Measurements from ENCODE around the gene XRN1. TPM values are rescaled to one million over a fixed set of nuclear protein-coding genes. Genes with fewer than 3 reads are reported as not detected.
A peak's percentile ranks its signal among the peaks of the same experiment; 100 is the strongest.
"Not testable (repeated sequence)": the region's sequence is repeated elsewhere in the genome, so short reads cannot be mapped to it uniquely, and the experiment has no call there.

Gene XRN1
- polyA plus RNA-seq, 1 donor from 2014 or later: 46.1 TPM

GRCh38 chr3:142394921-142395622 is 52.8 kb downstream of the XRN1 start:
- Mint-ChIP-seq H3K27ac (no peak overlapping the region), H3K4me1 (no peaks in the 10 kb centered on the region), H3K9me3 (peaks cover 0 to 1% (median 0%) of the 10 kb centered on the region in 3 donors), H3K4me3 (no peak overlapping the region), H3K27me3 (no peaks in the 10 kb centered on the region), H3K36me3 (peaks cover 14% of the 10 kb centered on the region)

GRCh38 chr3:142385078-142385477 is 62.8 kb downstream of the XRN1 start:
- Mint-ChIP-seq H3K4me3 (no peak overlapping the region), H3K9me3 (peaks cover 2 to 7% (median 5%) of the 10 kb centered on the region in 3 donors), H3K27ac (no peak overlapping the region), H3K27me3 (no peaks in the 10 kb centered on the region), H3K36me3 (peaks cover 30% of the 10 kb centered on the region), H3K4me1 (peaks cover 0 to 3% (median 0%) of the 10 kb centered on the region in 3 donors)

- no peaks in the 10 kb centered on the region for H3K4me1 Mint-ChIP-seq
- H3K27me3 Mint-ChIP-seq: no peaks in the 10 kb centered on the region
- no peak overlapping the region for H3K27ac Mint-ChIP-seq
- no peak overlapping the region for H3K4me3 Mint-ChIP-seq
- H3K36me3 Mint-ChIP-seq: peaks cover 3% of the 10 kb centered on the region
- no peaks in the 10 kb centered on the region for H3K9me3 Mint-ChIP-seq
Observed at GRCh38 chr3:142374687-142375086, 73.2 kb downstream of the XRN1 start.

- not testable (repeated sequence) for H3K9me3 Mint-ChIP-seq, H3K4me1 Mint-ChIP-seq, H3K27ac Mint-ChIP-seq, H3K4me3 Mint-ChIP-seq, H3K27me3 Mint-ChIP-seq, H3K36me3 Mint-ChIP-seq
Observed at GRCh38 chr3:142369576-142369975, 78.3 kb downstream of the XRN1 start.

- H3K9me3 Mint-ChIP-seq: no peaks in the 10 kb centered on the region
- H3K36me3 Mint-ChIP-seq: peaks cover 11% of the 10 kb centered on the region
- H3K4me3 Mint-ChIP-seq: no peak overlapping the region
- H3K27ac Mint-ChIP-seq: no peak overlapping the region
- H3K4me1 Mint-ChIP-seq: peaks cover 0 to 1% (median 1%) of the 10 kb centered on the region in 3 donors
- no peaks in the 10 kb centered on the region for H3K27me3 Mint-ChIP-seq
Observed at GRCh38 chr3:142366434-142366833, 81.4 kb downstream of the XRN1 start.

GRCh38 chr3:142363936-142364467 is 83.8 kb downstream of the XRN1 start:
- Mint-ChIP-seq H3K4me1 (peaks cover 0 to 4% (median 1%) of the 10 kb centered on the region in 3 donors), H3K27me3 (no peaks in the 10 kb centered on the region), H3K4me3 (no peak overlapping the region), H3K27ac (no peak overlapping the region), H3K9me3 (no peaks in the 10 kb centered on the region), H3K36me3 (peaks cover 9% of the 10 kb centered on the region)

- H3K4me1 Mint-ChIP-seq, H3K9me3 Mint-ChIP-seq, H3K27me3 Mint-ChIP-seq, H3K27ac Mint-ChIP-seq, H3K36me3 Mint-ChIP-seq, H3K4me3 Mint-ChIP-seq: not testable (repeated sequence)
Observed at GRCh38 chr3:142363433-142363832, 84.4 kb downstream of the XRN1 start.

GRCh38 chr3:142359367-142359766 is 88.5 kb downstream of the XRN1 start:
- H3K4me3 Mint-ChIP-seq: no peak overlapping the region
- H3K9me3 Mint-ChIP-seq: no peaks in the 10 kb centered on the region
- H3K4me1 Mint-ChIP-seq: peaks cover 5 to 11% (median 10%) of the 10 kb centered on the region in 3 donors
- H3K27ac Mint-ChIP-seq: no peak overlapping the region
- no peaks in the 10 kb centered on the region for H3K27me3 Mint-ChIP-seq
- peaks cover 19% of the 10 kb centered on the region for H3K36me3 Mint-ChIP-seq

- peaks cover 5 to 11% (median 10%) of the 10 kb centered on the region in 3 donors for H3K4me1 Mint-ChIP-seq
- H3K27me3 Mint-ChIP-seq: no peaks in the 10 kb centered on the region
- H3K27ac Mint-ChIP-seq: peak overlapping the region in 2 of 3 donors; percentile 4 to 13
- H3K36me3 Mint-ChIP-seq: peaks cover 17% of the 10 kb centered on the region
- peak overlapping the region in 1 of 4 donors; percentile 1 for H3K4me3 Mint-ChIP-seq
- H3K9me3 Mint-ChIP-seq: no peaks in the 10 kb centered on the region
Observed at GRCh38 chr3:142356818-142357217, 91.0 kb downstream of the XRN1 start.

- peaks cover 5 to 11% (median 10%) of the 10 kb centered on the region in 3 donors for H3K4me1 Mint-ChIP-seq
- H3K27ac Mint-ChIP-seq: peak overlapping the region in 1 of 3 donors; percentile 31
Observed at GRCh38 chr3:142355692-142356091, 92.1 kb downstream of the XRN1 start.

GRCh38 chr3:142354076-142354475 is 93.8 kb downstream of the XRN1 start:
- H3K4me3 Mint-ChIP-seq: no peak overlapping the region
- H3K4me1 Mint-ChIP-seq: peaks cover 5 to 11% (median 7%) of the 10 kb centered on the region in 3 donors
- H3K36me3 Mint-ChIP-seq: peaks cover 17% of the 10 kb centered on the region
- H3K27ac Mint-ChIP-seq: no peak overlapping the region
- H3K27me3 Mint-ChIP-seq: no peaks in the 10 kb centered on the region
- H3K9me3 Mint-ChIP-seq: no peaks in the 10 kb centered on the region

More at GRCh38 chr3:142355692-142356091, 92.1 kb downstream of the XRN1 start:
- no peaks in the 10 kb centered on the region for H3K27me3 Mint-ChIP-seq
- no peak overlapping the region for H3K4me3 Mint-ChIP-seq
- H3K9me3 Mint-ChIP-seq: no peaks in the 10 kb centered on the region
- peaks cover 17% of the 10 kb centered on the region for H3K36me3 Mint-ChIP-seq

- H3K27ac Mint-ChIP-seq: no peak overlapping the region
- no peak overlapping the region for H3K4me3 Mint-ChIP-seq
Observed at GRCh38 chr3:142353571-142353970, 94.3 kb downstream of the XRN1 start.

GRCh38 chr3:142352698-142353097 is 95.1 kb downstream of the XRN1 start:
- H3K4me1 Mint-ChIP-seq, H3K4me3 Mint-ChIP-seq, H3K27me3 Mint-ChIP-seq, H3K27ac Mint-ChIP-seq, H3K9me3 Mint-ChIP-seq: not testable (repeated sequence)
- H3K36me3 Mint-ChIP-seq: peaks cover 12% of the 10 kb centered on the region

More at GRCh38 chr3:142353571-142353970, 94.3 kb downstream of the XRN1 start:
- H3K36me3 Mint-ChIP-seq: peaks cover 17% of the 10 kb centered on the region
- H3K4me1 Mint-ChIP-seq: peaks cover 5 to 11% (median 7%) of the 10 kb centered on the region in 3 donors
- no peaks in the 10 kb centered on the region for H3K9me3 Mint-ChIP-seq
- H3K27me3 Mint-ChIP-seq: no peaks in the 10 kb centered on the region

- no peak overlapping the region for H3K27ac Mint-ChIP-seq
Observed at GRCh38 chr3:142348460-142348859, 99.4 kb downstream of the XRN1 start.

GRCh38 chr3:142337994-142338393 is 109.8 kb downstream of the XRN1 start:
- Mint-ChIP-seq H3K4me1 (peaks cover 0 to 2% (median 2%) of the 10 kb centered on the region in 3 donors), H3K27ac (no peak overlapping the region), H3K9me3 (peaks cover 3 to 12% (median 3%) of the 10 kb centered on the region in 3 donors), H3K4me3 (no peak overlapping the region), H3K27me3 (no peaks in the 10 kb centered on the region), H3K36me3 (peaks cover 36% of the 10 kb centered on the region)

More at GRCh38 chr3:142348460-142348859, 99.4 kb downstream of the XRN1 start:
- H3K9me3 Mint-ChIP-seq: peaks cover 0 to 4% (median under 1%) of the 10 kb centered on the region in 3 donors
- no peak overlapping the region for H3K4me3 Mint-ChIP-seq
- H3K27me3 Mint-ChIP-seq: no peaks in the 10 kb centered on the region
- H3K4me1 Mint-ChIP-seq: no peaks in the 10 kb centered on the region
- peaks cover 14% of the 10 kb centered on the region for H3K36me3 Mint-ChIP-seq

GRCh38 chr3:142332390-142332789 is 115.4 kb downstream of the XRN1 start:
- H3K27ac Mint-ChIP-seq: no peak overlapping the region
- H3K27me3 Mint-ChIP-seq: no peaks in the 10 kb centered on the region
- H3K9me3 Mint-ChIP-seq: no peaks in the 10 kb centered on the region
- no peaks in the 10 kb centered on the region for H3K4me1 Mint-ChIP-seq
- H3K4me3 Mint-ChIP-seq: no peak overlapping the region
- H3K36me3 Mint-ChIP-seq: peaks cover 24% of the 10 kb centered on the region

Data from IgD-negative memory B cell (primary cell).